Nephron (organoid): Measurements from ENCODE around the gene KIAA0319L.

Experiments used
- H3K27ac Mint-ChIP-seq, 3 experiments: 2 replicates each; pipeline ENCODE4 v1.8.0; 2020; ENCODE audit warnings: mixed read lengths in 3 of 3, mild to moderate bottlenecking in 2 of 3, moderate library complexity in 1 of 3
- H3K27me3 Mint-ChIP-seq: 2 replicates; pipeline ENCODE4 v1.8.0; 2021; ENCODE audit warnings: low read depth, mild to moderate bottlenecking, moderate library complexity, mixed read lengths
- H3K36me3 Mint-ChIP-seq: 2 replicates; pipeline ENCODE4 v1.8.0; 2020; ENCODE audit warnings: low read depth, mixed read lengths
- H3K4me1 Mint-ChIP-seq: 2 replicates; pipeline ENCODE4 v1.8.0; 2020; ENCODE audit warnings: mixed read lengths
- H3K4me3 Mint-ChIP-seq, 3 experiments: 2 replicates each; pipeline ENCODE4 v1.8.0; 2020; ENCODE audit warnings: mild to moderate bottlenecking in 3 of 3, mixed read lengths in 3 of 3, moderate library complexity in 2 of 3
- H3K9me3 Mint-ChIP-seq: 2 replicates; pipeline ENCODE4 v1.8.0; 2020; ENCODE audit warnings: mixed read lengths
- TF ChIP-seq, protein P1 (sequence below), 3 experiments: fragments of 200-600 bp; sonication (generic); IDR thresholded peaks; one replicate each; pipeline ENCODE4 v1.5.0; 2021; ENCODE audit warnings: antibody characterized with exemption in 3 of 3; ENCODE audit not compliant: unreplicated experiment in 3 of 3

Gene KIAA0319L

DNA sequence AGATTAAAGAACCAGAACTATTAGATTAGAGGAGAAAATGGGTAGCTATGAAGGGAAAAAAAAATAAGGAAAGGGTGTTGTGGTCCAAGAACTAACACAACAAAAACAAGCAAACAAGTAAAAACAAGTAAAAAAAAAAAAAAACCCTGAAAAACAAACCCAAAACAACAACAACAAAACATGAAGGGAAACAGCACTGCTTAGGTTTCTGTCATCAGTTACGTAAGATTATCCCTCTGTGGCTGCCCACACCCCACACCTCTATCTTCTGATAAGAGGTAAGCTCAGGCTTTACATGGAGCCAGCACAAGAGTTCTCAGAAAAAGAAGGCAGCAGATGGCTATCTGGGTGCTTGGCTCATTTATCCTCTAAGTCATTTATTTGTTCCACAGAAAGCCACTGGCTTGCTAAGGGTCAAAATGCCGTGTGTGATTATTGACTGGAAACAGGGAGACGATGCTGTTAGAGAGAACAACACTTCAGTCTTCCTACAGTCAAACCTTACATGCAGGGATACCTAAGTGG is 57.5 kb downstream of the KIAA0319L start:
- no peak overlapping the region for H3K27ac Mint-ChIP-seq
- no peaks in the 10 kb centered on the region for H3K9me3 Mint-ChIP-seq
- no peaks in the 10 kb centered on the region for H3K4me1 Mint-ChIP-seq
- H3K4me3 Mint-ChIP-seq, result no peak overlapping the region
- H3K36me3 Mint-ChIP-seq, result peaks cover 24% of the 10 kb centered on the region
- H3K27me3 Mint-ChIP-seq, result no peaks in the 10 kb centered on the region
- TF ChIP-seq, protein P1, sequence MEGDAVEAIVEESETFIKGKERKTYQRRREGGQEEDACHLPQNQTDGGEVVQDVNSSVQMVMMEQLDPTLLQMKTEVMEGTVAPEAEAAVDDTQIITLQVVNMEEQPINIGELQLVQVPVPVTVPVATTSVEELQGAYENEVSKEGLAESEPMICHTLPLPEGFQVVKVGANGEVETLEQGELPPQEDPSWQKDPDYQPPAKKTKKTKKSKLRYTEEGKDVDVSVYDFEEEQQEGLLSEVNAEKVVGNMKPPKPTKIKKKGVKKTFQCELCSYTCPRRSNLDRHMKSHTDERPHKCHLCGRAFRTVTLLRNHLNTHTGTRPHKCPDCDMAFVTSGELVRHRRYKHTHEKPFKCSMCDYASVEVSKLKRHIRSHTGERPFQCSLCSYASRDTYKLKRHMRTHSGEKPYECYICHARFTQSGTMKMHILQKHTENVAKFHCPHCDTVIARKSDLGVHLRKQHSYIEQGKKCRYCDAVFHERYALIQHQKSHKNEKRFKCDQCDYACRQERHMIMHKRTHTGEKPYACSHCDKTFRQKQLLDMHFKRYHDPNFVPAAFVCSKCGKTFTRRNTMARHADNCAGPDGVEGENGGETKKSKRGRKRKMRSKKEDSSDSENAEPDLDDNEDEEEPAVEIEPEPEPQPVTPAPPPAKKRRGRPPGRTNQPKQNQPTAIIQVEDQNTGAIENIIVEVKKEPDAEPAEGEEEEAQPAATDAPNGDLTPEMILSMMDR (IDR thresholded peaks at IDR 0.05; ENCODE audit: unreplicated experiment in 3 of 3), result no peak

DNA sequence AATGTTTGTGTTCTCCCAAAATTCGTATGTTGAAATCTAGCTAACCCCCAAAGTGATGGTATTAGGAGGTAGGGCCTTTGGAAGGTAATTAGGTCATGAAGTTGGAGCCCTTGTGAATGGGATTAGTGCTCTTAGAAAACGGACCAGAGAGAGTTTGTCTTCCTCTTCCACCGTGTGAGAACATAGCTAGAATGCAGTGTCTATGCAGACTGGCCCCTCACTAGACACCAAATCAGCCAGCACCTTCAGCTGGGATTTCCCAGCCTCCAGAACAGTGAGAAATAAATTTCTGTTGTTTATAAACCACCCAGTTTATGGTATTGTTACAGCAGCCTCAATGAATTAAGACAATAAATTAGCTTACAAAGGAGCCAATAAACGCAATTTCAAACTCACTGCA is 58.0 kb downstream of the KIAA0319L start:
- TF ChIP-seq, protein P1 (IDR thresholded peaks at IDR 0.05; ENCODE audit: unreplicated experiment in 3 of 3), result no peak
- Mint-ChIP-seq H3K27me3 (no peaks in the 10 kb centered on the region), H3K4me1 (no peaks in the 10 kb centered on the region), H3K4me3 (no peak overlapping the region), H3K9me3 (no peaks in the 10 kb centered on the region), H3K36me3 (peaks cover 26% of the 10 kb centered on the region), H3K27ac (no peak overlapping the region)

DNA sequence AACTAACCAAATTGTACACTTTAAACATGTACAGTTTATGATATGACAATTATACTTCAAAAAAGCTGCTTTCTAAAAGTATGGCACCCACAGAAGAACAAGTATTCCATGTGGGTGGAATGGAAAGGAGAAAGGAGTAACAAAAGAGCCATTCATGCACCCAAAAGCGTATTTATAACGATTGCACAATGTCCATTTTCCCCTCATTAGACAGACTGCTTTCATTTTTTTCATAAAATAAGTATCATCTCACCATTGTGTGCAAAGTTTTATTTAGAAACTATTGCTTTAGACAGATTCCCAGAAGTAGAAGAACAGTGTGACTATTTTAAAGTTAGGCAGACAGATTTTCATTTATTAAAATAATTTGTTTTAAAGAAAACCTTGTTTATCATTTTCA is 59.6 kb downstream of the KIAA0319L start:
- Mint-ChIP-seq H3K27me3 (no peaks in the 10 kb centered on the region), H3K27ac (no peak overlapping the region), H3K9me3 (peaks cover 10% of the 10 kb centered on the region), H3K4me3 (no peak overlapping the region), H3K4me1 (no peaks in the 10 kb centered on the region), H3K36me3 (peaks cover 39% of the 10 kb centered on the region)
- TF ChIP-seq, protein P1 (IDR thresholded peaks at IDR 0.05; ENCODE audit: unreplicated experiment in 3 of 3), result no peak

DNA sequence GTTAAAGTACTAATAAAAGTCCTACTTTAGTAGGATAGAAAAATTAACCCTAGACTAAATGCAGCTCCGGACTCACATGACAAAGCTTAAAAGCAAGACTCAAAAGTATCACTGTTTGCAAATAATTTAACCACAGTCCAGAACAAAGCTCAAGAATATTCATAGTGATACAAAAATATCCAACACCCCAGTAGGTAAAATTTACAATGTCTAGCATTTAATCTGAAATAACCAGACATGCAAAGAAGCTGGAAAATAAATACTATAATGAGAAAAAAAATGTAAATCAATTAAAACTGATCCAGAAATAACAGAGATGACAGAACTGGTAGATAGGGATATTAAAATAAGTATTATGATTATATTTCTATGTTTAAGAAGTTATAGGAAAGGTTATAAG is 67.0 kb downstream of the KIAA0319L start:
- Mint-ChIP-seq H3K4me3 (no peak overlapping the region), H3K36me3 (peaks cover 73% of the 10 kb centered on the region), H3K27ac (no peak overlapping the region), H3K9me3 (peaks cover 43% of the 10 kb centered on the region), H3K27me3 (no peaks in the 10 kb centered on the region), H3K4me1 (peaks cover 9% of the 10 kb centered on the region)
- TF ChIP-seq, protein P1 (IDR thresholded peaks at IDR 0.05; ENCODE audit: unreplicated experiment in 3 of 3), result no peak

DNA sequence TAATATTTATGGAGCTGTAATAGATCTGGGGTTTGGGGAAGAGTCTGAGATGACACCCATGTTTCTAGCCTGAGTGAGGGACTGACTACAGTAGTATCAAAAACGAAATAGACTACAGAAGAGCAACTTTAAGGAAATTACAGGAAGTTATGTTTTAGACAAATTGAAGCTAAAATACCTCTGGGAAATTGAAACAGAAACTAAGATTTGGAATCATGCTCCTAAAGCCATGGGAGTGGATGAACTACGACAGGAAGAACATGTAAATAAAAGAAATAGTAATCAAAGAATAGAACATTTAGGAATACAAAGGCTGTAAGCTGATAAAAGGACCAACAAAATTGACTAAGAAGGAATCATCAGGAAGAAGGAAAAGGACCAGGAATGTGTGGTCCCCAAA is 68.9 kb downstream of the KIAA0319L start:
- TF ChIP-seq, protein P1 (IDR thresholded peaks at IDR 0.05; ENCODE audit: unreplicated experiment in 3 of 3), result no peak
- Mint-ChIP-seq H3K27ac (peak overlapping the region in 2 of 3 experiments; percentile 3 to 14), H3K4me3 (no peak overlapping the region), H3K9me3 (peaks cover 45% of the 10 kb centered on the region), H3K4me1 (peaks cover 9% of the 10 kb centered on the region), H3K36me3 (peaks cover 64% of the 10 kb centered on the region), H3K27me3 (no peaks in the 10 kb centered on the region)

DNA sequence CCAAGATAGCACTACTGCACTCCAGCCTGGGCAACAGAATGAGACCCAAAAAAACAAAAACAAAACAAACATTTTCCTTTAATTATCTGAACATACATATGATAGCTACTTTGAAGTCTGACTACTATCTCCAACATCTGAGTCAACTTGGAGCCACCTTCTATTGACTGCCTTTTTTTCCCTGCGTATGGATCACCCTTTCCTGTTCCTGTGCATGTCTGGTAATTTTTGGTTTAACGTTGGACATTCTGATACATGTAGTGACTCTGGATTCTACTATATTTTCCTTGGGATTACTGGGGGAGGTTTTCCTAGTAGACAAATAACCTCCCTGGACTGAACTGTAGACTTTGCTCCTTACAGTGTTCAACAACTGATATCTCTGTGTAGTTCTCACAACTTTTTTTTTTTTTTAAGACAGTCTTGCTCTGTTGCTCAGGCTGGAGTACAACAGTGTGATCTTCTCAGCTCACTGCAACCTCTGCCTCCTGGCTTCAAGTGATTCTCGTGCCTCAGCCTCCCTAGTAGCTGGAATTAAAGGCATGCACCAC is 70.3 kb downstream of the KIAA0319L start:
- no peak overlapping the region for H3K4me3 Mint-ChIP-seq
- H3K9me3 Mint-ChIP-seq, result peaks cover 44% of the 10 kb centered on the region
- H3K36me3 Mint-ChIP-seq, result peaks cover 63% of the 10 kb centered on the region
- H3K27me3 Mint-ChIP-seq, result no peaks in the 10 kb centered on the region
- TF ChIP-seq, protein P1 (IDR thresholded peaks at IDR 0.05; ENCODE audit: unreplicated experiment in 3 of 3), result no peak
- peaks cover 9% of the 10 kb centered on the region for H3K4me1 Mint-ChIP-seq
- H3K27ac Mint-ChIP-seq, result no peak overlapping the region
